Endothelial cell of umbilical vein (primary cell): ENCODE measurements around the gene DYNLT1. TPM values are rescaled to one million over a fixed set of nuclear protein-coding genes. Genes with fewer than 3 reads are reported as not detected.

Experiments used
- BruUV-seq: library from RNA; stranded (reverse); fragments of 400-500 nt; replicated peaks from 2 replicates; lab custom pipeline; 2021; lab: Mats Ljungman, UMichigan
- CTCF ChIA-PET: fragments of 300-600, 350-600 bp; sonication (Branson Sonifier 250); formaldehyde crosslinking; loops from one replicate; lab custom pipeline; 2021; ENCODE audit warnings: antibody characterized with exemption, inconsistent platforms; lab: Charles Lee
- POLR2A ChIA-PET: fragments of 300-600, 350-600 bp; sonication (Branson Sonifier 250); formaldehyde crosslinking; loops from one replicate; lab custom pipeline; 2021; ENCODE audit warnings: antibody characterized with exemption, inconsistent platforms; lab: Charles Lee
- DNase-seq: peaks from one replicate; pipeline ENCODE4 v3.0.0-alpha.2; 2011; ENCODE audit warnings: low read depth, low spot score
- FAIRE-seq: peaks from 2 replicates; lab custom pipeline; 2011; peaks lifted over from hg19 to GRCh38; lab: Jason Lieb, UNC
- H2AFZ ChIP-seq: 2 replicates; pipeline ENCODE4 v1.6.0; 2012; ENCODE audit warnings: low read depth, low read length, control low read depth, inconsistent platforms
- H3K27ac ChIP-seq: 2 replicates; pipeline ENCODE4 v1.5.1; 2011; ENCODE audit warnings: low read depth, mild to moderate bottlenecking, control low read depth, low read length, moderate library complexity; ENCODE audit not compliant: insufficient read depth
- H3K27me3 ChIP-seq, 2 experiments: 2 replicates each; pipeline versions ENCODE4 v1.6.0 to v1.6.1; 2011; ENCODE audit warnings: low read length in 2 of 2, mixed read lengths in 1 of 2; ENCODE audit not compliant: control insufficient read depth in 2 of 2, insufficient read depth in 2 of 2
- H3K36me3 ChIP-seq, 2 experiments: 2 replicates in 1 of 2; 3 replicates in 1 of 2; pipeline ENCODE4 v1.5.1; 2011; ENCODE audit warnings: low read length in 2 of 2, mild to moderate bottlenecking in 1 of 2, moderate library complexity in 1 of 2; ENCODE audit not compliant: control insufficient read depth in 2 of 2, insufficient read depth in 2 of 2; ENCODE audit errors: extremely low read depth in 1 of 2
- H3K4me1 ChIP-seq: 3 replicates; pipeline ENCODE4 v1.5.1; 2011; ENCODE audit warnings: mild to moderate bottlenecking, low read length; ENCODE audit not compliant: control insufficient read depth, insufficient read depth; ENCODE audit errors: extremely low read depth
- H3K4me2 ChIP-seq: 2 replicates; pipeline ENCODE4 v1.6.1; 2011; ENCODE audit warnings: low read length, control low read depth, mixed read lengths; ENCODE audit not compliant: insufficient read depth
- H3K4me3 ChIP-seq, 3 experiments: fragments of 200-600 bp in 1 of 3; sonication (generic), shearing (Covaris generic) in 1 of 3; replicated peaks in 1 of 3; 2 replicates each; pipeline ENCODE4 v1.5.1; 2011 to 2016; ENCODE audit warnings: control low read depth in 3 of 3, low read length in 3 of 3, mild to moderate bottlenecking in 2 of 3, inconsistent platforms in 1 of 3, low read depth in 1 of 3, moderate library complexity in 1 of 3; ENCODE audit not compliant: insufficient read depth in 1 of 3
- H3K79me2 ChIP-seq: 2 replicates; pipeline ENCODE4 v1.6.0; 2012; ENCODE audit warnings: low read length, inconsistent platforms; ENCODE audit not compliant: control insufficient read depth, insufficient read depth
- H3K9ac ChIP-seq: replicated peaks from 2 replicates; pipeline ENCODE3; 2011; ENCODE audit warnings: low read length, control low read depth; ENCODE audit not compliant: insufficient read depth; ENCODE audit errors: extremely low read depth
- H3K9me1 ChIP-seq: replicated peaks from 3 replicates; pipeline ENCODE4 v1.6.0; 2011; ENCODE audit warnings: mild to moderate bottlenecking, low read length; ENCODE audit not compliant: control insufficient read depth, insufficient read depth; ENCODE audit errors: extremely low read depth
- H3K9me3 ChIP-seq: replicated peaks from 2 replicates; pipeline ENCODE4 v1.5.1; 2012; ENCODE audit warnings: low read length, inconsistent platforms; ENCODE audit not compliant: control insufficient read depth, insufficient read depth
- H4K20me1 ChIP-seq: replicated peaks from 2 replicates; pipeline ENCODE3; 2011; ENCODE audit warnings: mild to moderate bottlenecking, low read length; ENCODE audit not compliant: control insufficient read depth, insufficient read depth; ENCODE audit errors: extremely low read depth
- CTCF ChIP-seq, 2 donors: IDR thresholded peaks; 1 replicate in 1 of 2; 2 replicates in 1 of 2; pipeline ENCODE4 v1.5.1; 2011; ENCODE audit warnings: low read length in 2 of 2, mild to moderate bottlenecking in 2 of 2, moderate library complexity in 2 of 2, control low read depth in 1 of 2, inconsistent platforms in 1 of 2, low read depth in 1 of 2; ENCODE audit not compliant: insufficient read depth in 1 of 2; ENCODE audit errors: extremely low read depth in 1 of 2
- EZH2 ChIP-seq: IDR thresholded peaks from 2 replicates; pipeline ENCODE4 v1.6.1; 2012; ENCODE audit warnings: borderline replicate concordance, low read depth, mild to moderate bottlenecking, moderate library complexity, low read length, inconsistent platforms; ENCODE audit not compliant: severe bottlenecking
- FOS ChIP-seq: IDR thresholded peaks from 2 replicates; pipeline ENCODE4 v1.6.1; 2011; ENCODE audit warnings: mild to moderate bottlenecking, low read length, moderate library complexity, borderline replicate concordance; ENCODE audit not compliant: insufficient read depth
- GATA2 ChIP-seq: IDR thresholded peaks from 2 replicates; pipeline ENCODE4 v1.7.0; 2011; ENCODE audit warnings: low read depth, mild to moderate bottlenecking, moderate library complexity, mixed read lengths, low read length; ENCODE audit not compliant: insufficient read length, insufficient read depth
- JUN ChIP-seq: IDR thresholded peaks from 2 replicates; pipeline ENCODE4 v1.6.1; 2011; ENCODE audit warnings: borderline replicate concordance, low read depth; ENCODE audit not compliant: insufficient read length, insufficient read depth
- MYC ChIP-seq: IDR thresholded peaks from one replicate; pipeline ENCODE4 v1.6.1; 2011; ENCODE audit warnings: mild to moderate bottlenecking, low read depth, low read length
- POLR2A ChIP-seq: IDR thresholded peaks from 2 replicates; pipeline ENCODE4 v1.6.1; 2012; ENCODE audit warnings: low read depth, mild to moderate bottlenecking, control low read depth, low read length
- POLR2AphosphoS5 ChIP-seq: IDR thresholded peaks from 2 replicates; pipeline ENCODE4 v1.6.1; 2012; ENCODE audit warnings: low read depth, mild to moderate bottlenecking, control low read depth, low read length, moderate library complexity; ENCODE audit not compliant: insufficient read depth
- dilution Hi-C: fragments of 300-500 bp; cut with MboI; formaldehyde crosslinking; loops from one replicate; pipeline ENCODE4 v1.15.0; 2019; ENCODE audit warnings: low sequenced_read_pairs; ENCODE audit not compliant: extremely low pct_ligation_motif_present
- intact Hi-C: fragments of 100-400 bp; cut with micrococcal nuclease; formaldehyde crosslinking; loops from one replicate; pipeline ENCODE4 v1.10.0; 2022
- polyA plus RNA-seq, 4 experiments: library from polyadenylated mRNA; depleted of rRNA in 3 of 4; stranded (reverse) in 3 of 4; unstranded in 1 of 4; fragments of >200 nt; gene quantifications; 2 replicates each; pipeline versions ENCODE4 v1.2.1 to v1.2.3, GENCODE V29; 2011 to 2012; ENCODE audit warnings: missing spikeins in 1 of 4
- total RNA-seq: library from RNA; stranded (reverse); gene quantifications from 2 replicates; pipeline ENCODE4 v1.2.3, GENCODE V29; 2021
- TF ChIP-seq, protein P1 (sequence below): IDR thresholded peaks from 2 replicates; pipeline ENCODE4 v1.6.1; 2011; ENCODE audit not compliant: insufficient read depth, insufficient read length

DYNLT1 gene
- total and polyA plus RNA-seq, 2 donors (not counting 3 experiments of a cell fraction or from before 2014, with no cell fraction given), result 162 to 267 TPM

DNA sequence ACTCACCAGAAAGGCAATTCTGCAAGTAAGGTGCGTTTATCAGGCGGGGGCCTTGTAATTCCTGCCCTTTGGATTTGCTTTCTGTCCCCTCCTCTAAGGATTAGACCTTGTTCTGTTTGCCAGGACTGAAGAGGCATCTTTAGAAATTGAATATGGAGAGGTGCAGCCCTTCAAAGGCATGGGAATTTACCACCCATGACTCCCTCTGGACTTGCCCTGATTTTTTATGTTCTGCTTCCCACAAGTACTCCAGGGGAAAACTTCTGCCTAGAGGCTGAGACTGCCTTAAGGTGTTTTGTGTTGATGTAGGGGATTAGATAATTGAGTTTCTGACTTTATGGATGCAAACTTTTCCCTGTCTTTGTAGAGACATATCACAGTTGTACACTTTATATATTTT, 35.5 kb upstream of the DYNLT1 start:
- H3K9ac ChIP-seq, result no peak overlapping the region
- dilution Hi-C loops (no loop called here), intact Hi-C loops (no loop called here)
- no peaks in the 10 kb centered on the region for H3K4me1 ChIP-seq
- H3K79me2 ChIP-seq, result no peaks in the 10 kb centered on the region
- no peaks in the 10 kb centered on the region for H3K9me3 ChIP-seq
- no peak overlapping the region for H3K4me3 ChIP-seq
- CTCF ChIA-PET, result interaction anchor here (0.8 to 2.4 kb wide), 2 partner anchors 11 to 466 kb away, joined by 5 to 12 read pairs; no protein-coding TSS in a partner anchor
- FAIRE-seq (no peak), DNase-seq (no peak)
- H4K20me1 ChIP-seq, result no peaks in the 10 kb centered on the region
- no peak overlapping the region for H3K27ac ChIP-seq
- TF ChIP-seq POLR2AphosphoS5, result no peak
- no peak for TF ChIP-seq EZH2
- TF ChIP-seq, protein P1, sequence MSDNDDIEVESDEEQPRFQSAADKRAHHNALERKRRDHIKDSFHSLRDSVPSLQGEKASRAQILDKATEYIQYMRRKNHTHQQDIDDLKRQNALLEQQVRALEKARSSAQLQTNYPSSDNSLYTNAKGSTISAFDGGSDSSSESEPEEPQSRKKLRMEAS, result no peak
- no peak for TF ChIP-seq CTCF (IDR thresholded peaks at IDR 0.05; ENCODE audit: extremely low read depth in 1 of 2, insufficient read depth in 1 of 2, low read depth in 1 of 2, low read length in 2 of 2)
- no peak for TF ChIP-seq JUN
- TF ChIP-seq FOS, result no peak
- TF ChIP-seq GATA2, result no peak
- TF ChIP-seq POLR2A, result no peak
- no peak for TF ChIP-seq MYC
- no peak overlapping the region for H3K4me2 ChIP-seq
- no peaks in the 10 kb centered on the region for H3K9me1 ChIP-seq
- POLR2A ChIA-PET, result no interaction called here
- H3K36me3 ChIP-seq, result no peaks in the 10 kb centered on the region
- no peak overlapping the region for H2AFZ ChIP-seq
- H3K27me3 ChIP-seq, result no peaks in the 10 kb centered on the region
- BruUV-seq, result no TSS peak
